A549 (cell line): ENCODE data around the gene ZNF219. TPM values are rescaled to one million over a fixed set of nuclear protein-coding genes. Genes with fewer than 3 reads are reported as not detected.

Experiments
- ATAC-seq, 2 experiments: fragments of 200-7000 bp in 1 of 2; fragments of >200 bp in 1 of 2; cut with Nextera tagmentation in 1 of 2; cut with Tn5 transposase in 1 of 2; 3 replicates each; pipeline versions ENCODE4 v1.8.0 to v1.9.1; 2018 to 2020; ENCODE audit warnings: mild to moderate bottlenecking in 1 of 2, moderate library complexity in 1 of 2
- CTCF ChIA-PET: fragments of 300-600 bp; sonication (Branson Sonifier 250); formaldehyde crosslinking; extraction: SDS; loops from one replicate; lab custom pipeline; 2021; ENCODE audit warnings: antibody characterized with exemption, inconsistent platforms; lab: Yijun Ruan, JAX
- POLR2A ChIA-PET: fragments of 350-600 bp; formaldehyde crosslinking; extraction: SDS; loops from one replicate; lab custom pipeline; 2021; ENCODE audit warnings: antibody characterized with exemption, inconsistent platforms; lab: Yijun Ruan, JAX
- DNase-seq, 2 experiments: peaks; one replicate each; pipeline versions ENCODE4 v3.0.0 to v3.0.0-alpha.2; 2011 to 2016; ENCODE audit warnings: low read depth in 1 of 2, low spot score in 1 of 2
- FAIRE-seq: peaks from 2 replicates; lab custom pipeline; 2011; peaks lifted over from hg19 to GRCh38; lab: Jason Lieb, UNC
- H3K27ac ChIP-seq, 2 experiments: fragments of >200 bp; sonication (Bioruptor Twin); formaldehyde crosslinking; 3 replicates each; pipeline ENCODE4 v1.5.1; 2016 to 2017
- H3K4me1 ChIP-seq: fragments of >200 bp; sonication (Bioruptor Twin); formaldehyde crosslinking; 3 replicates; pipeline ENCODE4 v1.6.1; 2016
- H3K4me2 ChIP-seq: fragments of >200 bp; sonication (Bioruptor Twin); formaldehyde crosslinking; 3 replicates; pipeline ENCODE4 v1.6.1; 2016
- H3K4me3 ChIP-seq: fragments of >200 bp; sonication (Bioruptor Twin); formaldehyde crosslinking; 3 replicates; pipeline ENCODE4 v1.5.1; 2016
- H3K9me3 ChIP-seq: fragments of >200 bp; sonication (Bioruptor Twin); formaldehyde crosslinking; 3 replicates; pipeline ENCODE4 v1.6.1; 2016
- CBX8 ChIP-seq: fragments of 200-600 bp; sonication (generic); IDR thresholded peaks from 2 replicates; pipeline ENCODE4 v1.6.1; 2016
- CHD4 ChIP-seq: fragments of 200-600 bp; sonication (generic); IDR thresholded peaks from 2 replicates; pipeline ENCODE4 v1.6.1; 2016; ENCODE audit warnings: antibody characterized with exemption, mild to moderate bottlenecking, borderline replicate concordance
- ESRRA ChIP-seq: fragments of 150-350 bp; IDR thresholded peaks from 2 replicates; pipeline ENCODE4 v1.6.1; 2014; ENCODE audit warnings: mild to moderate bottlenecking, low read length, borderline replicate concordance
- FOSL2 ChIP-seq, 2 experiments: fragments of 450-650 bp in 1 of 2; fragments of >200 bp in 1 of 2; sonication (Bioruptor Twin) in 1 of 2; formaldehyde crosslinking; IDR thresholded peaks; 2 replicates each; pipeline versions ENCODE4 v1.5.0 to v1.6.1; 2016 to 2020; ENCODE audit warnings: mild to moderate bottlenecking in 1 of 2, moderate library complexity in 1 of 2
- HEYL ChIP-seq: fragments of 250-450 bp; sonication (Bioruptor Pico); IDR thresholded peaks from 2 replicates; pipeline ENCODE4 v1.8.0; 2021; ENCODE audit warnings: mild to moderate bottlenecking, moderate library complexity
- JUN ChIP-seq, 2 experiments: fragments of >200 bp; sonication (Bioruptor Twin); formaldehyde crosslinking; IDR thresholded peaks; 2 replicates in 1 of 2; 3 replicates in 1 of 2; pipeline ENCODE4 v1.6.1; 2016 to 2017
- JUNB ChIP-seq: fragments of >200 bp; sonication (Bioruptor Twin); formaldehyde crosslinking; IDR thresholded peaks from 2 replicates; pipeline ENCODE4 v1.6.1; 2016
- MAZ ChIP-seq: fragments of 150-350 bp; IDR thresholded peaks from 2 replicates; pipeline ENCODE4 v1.6.1; 2014; ENCODE audit warnings: antibody characterized with exemption, low read depth, low read length, borderline replicate concordance
- MYC ChIP-seq: IDR thresholded peaks from 2 replicates; pipeline ENCODE4 v1.6.1; 2012; ENCODE audit warnings: mild to moderate bottlenecking, inconsistent platforms, low read length, improper control_type of control experiment, borderline replicate concordance
- NR3C1 ChIP-seq: fragments of >200 bp; sonication (Bioruptor Twin); formaldehyde crosslinking; IDR thresholded peaks from 3 replicates; pipeline ENCODE4 v1.6.1; 2017
- SMC3 ChIP-seq: fragments of >200 bp; sonication (Bioruptor Twin); formaldehyde crosslinking; IDR thresholded peaks from 3 replicates; pipeline ENCODE4 v1.6.1; 2018; ENCODE audit warnings: inconsistent platforms
- TFCP2L1 ChIP-seq: fragments of 250-450 bp; sonication (Bioruptor Pico); IDR thresholded peaks from 2 replicates; pipeline ENCODE4 v1.5.0; 2021; ENCODE audit warnings: mild to moderate bottlenecking
- TP53 ChIP-seq: fragments of 250-450 bp; sonication (Bioruptor Pico); IDR thresholded peaks from 2 replicates; pipeline ENCODE4 v1.5.0; 2021; ENCODE audit warnings: mild to moderate bottlenecking, moderate library complexity
- ZC3H11A ChIP-seq: fragments of 450-650 bp; IDR thresholded peaks from 2 replicates; pipeline ENCODE4 v1.6.1; 2014; ENCODE audit warnings: antibody characterized with exemption, mild to moderate bottlenecking
- ZNF302 ChIP-seq: fragments of 250-450 bp; sonication (Bioruptor Pico); IDR thresholded peaks from 2 replicates; pipeline ENCODE4 v1.9.0; 2021; ENCODE audit warnings: inconsistent platforms, mild to moderate bottlenecking, moderate library complexity
- ZSCAN20 ChIP-seq: fragments of 250-450 bp; sonication (Bioruptor Pico); IDR thresholded peaks from 2 replicates; pipeline ENCODE4 v1.8.0; 2022; ENCODE audit warnings: mild to moderate bottlenecking, moderate library complexity
- WGBS: methylation state at CpG from one replicate; pipeline ENCODE4 v1.1.6; 2017; ENCODE audit errors: missing lambda C conversion rate; 5-methylcytosine and 5-hydroxymethylcytosine counted together
- polyA plus RNA-seq, 4 experiments: library from polyadenylated mRNA; depleted of rRNA in 3 of 4; stranded (reverse); fragments of >200 nt; fragmentation: RNase III in 1 of 4; extraction: RNeasy Plus Mini Kit Qiagen cat#74134 plus additional on column Dnase treatment in 1 of 4; gene quantifications; 2 replicates in 3 of 4; 3 replicates in 1 of 4; pipeline ENCODE4 v1.2.3, GENCODE V29; 2011 to 2017
- TF ChIP-seq, protein P1 (sequence below): fragments of 200-600 bp; sonication (generic); IDR thresholded peaks from 2 replicates; pipeline ENCODE4 v1.6.1; 2016; ENCODE audit warnings: antibody characterized with exemption, mild to moderate bottlenecking, moderate library complexity
- TF ChIP-seq, protein P2 (sequence below): fragments of >200 bp; sonication (Bioruptor Twin); formaldehyde crosslinking; IDR thresholded peaks from 3 replicates; pipeline ENCODE4 v1.6.1; 2016
- TF ChIP-seq, protein P3 (sequence below): fragments of >200 bp; sonication (Bioruptor Twin); formaldehyde crosslinking; IDR thresholded peaks from 3 replicates; pipeline ENCODE4 v1.5.1; 2016

ZNF219 gene
- polyA plus RNA-seq, 2 of the 4 experiments (the other 2 are of a cell fraction), result 17.3 to 31.0 TPM

DNA sequence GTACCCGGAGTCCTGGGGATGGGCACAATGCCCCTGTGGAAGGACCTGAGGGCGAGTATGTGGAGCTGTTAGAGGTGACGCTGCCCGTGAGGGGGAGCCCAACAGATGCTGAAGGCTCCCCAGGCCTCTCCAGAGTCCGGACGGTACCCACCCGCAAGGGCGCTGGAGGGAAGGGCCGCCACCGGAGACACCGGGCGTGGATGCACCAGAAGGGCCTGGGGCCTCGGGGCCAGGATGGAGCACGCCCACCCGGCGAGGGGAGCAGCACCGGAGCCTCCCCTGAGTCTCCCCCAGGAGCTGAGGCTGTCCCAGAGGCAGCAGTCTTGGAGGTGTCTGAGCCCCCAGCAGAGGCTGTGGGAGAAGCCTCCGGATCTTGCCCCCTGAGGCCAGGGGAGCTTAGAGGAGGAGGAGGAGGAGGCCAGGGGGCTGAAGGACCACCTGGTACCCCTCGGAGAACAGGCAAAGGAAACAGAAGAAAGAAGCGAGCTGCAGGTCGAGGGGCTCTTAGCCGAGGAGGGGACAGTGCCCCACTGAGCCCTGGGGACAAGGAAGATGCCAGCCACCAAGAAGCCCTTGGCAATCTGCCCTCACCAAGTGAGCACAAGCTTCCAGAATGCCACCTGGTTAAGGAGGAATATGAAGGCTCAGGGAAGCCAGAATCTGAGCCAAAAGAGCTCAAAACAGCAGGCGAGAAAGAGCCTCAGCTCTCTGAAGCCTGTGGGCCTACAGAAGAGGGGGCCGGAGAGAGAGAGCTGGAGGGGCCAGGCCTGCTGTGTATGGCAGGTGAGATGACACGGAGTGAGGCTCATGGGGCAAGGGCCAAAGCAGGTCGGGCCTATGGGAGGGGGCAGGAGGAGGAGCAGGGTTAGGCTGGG lies 23.8 kb downstream of the ZNF219 start (continued):
- TF ChIP-seq, protein P1, sequence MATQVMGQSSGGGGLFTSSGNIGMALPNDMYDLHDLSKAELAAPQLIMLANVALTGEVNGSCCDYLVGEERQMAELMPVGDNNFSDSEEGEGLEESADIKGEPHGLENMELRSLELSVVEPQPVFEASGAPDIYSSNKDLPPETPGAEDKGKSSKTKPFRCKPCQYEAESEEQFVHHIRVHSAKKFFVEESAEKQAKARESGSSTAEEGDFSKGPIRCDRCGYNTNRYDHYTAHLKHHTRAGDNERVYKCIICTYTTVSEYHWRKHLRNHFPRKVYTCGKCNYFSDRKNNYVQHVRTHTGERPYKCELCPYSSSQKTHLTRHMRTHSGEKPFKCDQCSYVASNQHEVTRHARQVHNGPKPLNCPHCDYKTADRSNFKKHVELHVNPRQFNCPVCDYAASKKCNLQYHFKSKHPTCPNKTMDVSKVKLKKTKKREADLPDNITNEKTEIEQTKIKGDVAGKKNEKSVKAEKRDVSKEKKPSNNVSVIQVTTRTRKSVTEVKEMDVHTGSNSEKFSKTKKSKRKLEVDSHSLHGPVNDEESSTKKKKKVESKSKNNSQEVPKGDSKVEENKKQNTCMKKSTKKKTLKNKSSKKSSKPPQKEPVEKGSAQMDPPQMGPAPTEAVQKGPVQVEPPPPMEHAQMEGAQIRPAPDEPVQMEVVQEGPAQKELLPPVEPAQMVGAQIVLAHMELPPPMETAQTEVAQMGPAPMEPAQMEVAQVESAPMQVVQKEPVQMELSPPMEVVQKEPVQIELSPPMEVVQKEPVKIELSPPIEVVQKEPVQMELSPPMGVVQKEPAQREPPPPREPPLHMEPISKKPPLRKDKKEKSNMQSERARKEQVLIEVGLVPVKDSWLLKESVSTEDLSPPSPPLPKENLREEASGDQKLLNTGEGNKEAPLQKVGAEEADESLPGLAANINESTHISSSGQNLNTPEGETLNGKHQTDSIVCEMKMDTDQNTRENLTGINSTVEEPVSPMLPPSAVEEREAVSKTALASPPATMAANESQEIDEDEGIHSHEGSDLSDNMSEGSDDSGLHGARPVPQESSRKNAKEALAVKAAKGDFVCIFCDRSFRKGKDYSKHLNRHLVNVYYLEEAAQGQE, result no peak
- TF ChIP-seq CHD4, result no peak
- TF ChIP-seq ZC3H11A, result no peak
- no peak for TF ChIP-seq HEYL
- TF ChIP-seq, all 56 proteins: peak for 0

DNA sequence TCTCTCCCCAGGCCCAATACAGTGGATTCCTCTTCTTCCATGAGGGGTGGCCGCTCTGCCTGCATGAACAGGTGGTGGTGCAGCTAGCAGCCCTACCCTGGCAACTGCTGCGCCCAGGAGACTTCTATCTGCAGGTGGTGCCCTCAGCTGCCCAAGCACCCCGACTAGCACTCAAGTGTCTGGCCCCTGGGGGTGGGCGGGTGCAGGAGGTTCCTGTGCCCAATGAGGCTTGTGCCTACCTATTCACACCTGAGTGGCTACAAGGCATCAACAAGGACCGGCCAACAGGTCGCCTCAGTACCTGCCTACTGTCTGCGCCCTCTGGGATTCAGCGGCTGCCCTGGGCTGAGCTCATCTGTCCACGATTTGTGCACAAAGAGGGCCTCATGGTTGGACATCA lies 24.5 kb downstream of the ZNF219 start:
- no peak overlapping the region for H3K4me3 ChIP-seq
- no peak overlapping the region for H3K4me2 ChIP-seq
- peaks cover 18% of the 10 kb centered on the region for H3K4me1 ChIP-seq
- ChIA-PET CTCF (interaction anchor here (1.3 to 15.5 kb wide), 3 partner anchors 18 to 77 kb away, joined by 4 to 369 read pairs (median 100); partner anchors contain the start of genes TMEM253 and ZNF219), POLR2A (no interaction called here)
- no peak for ATAC-seq
- no peak for TF ChIP-seq NR3C1
- TF ChIP-seq CBX8, result no peak
- no peak for TF ChIP-seq ZC3H11A
- no peak for TF ChIP-seq ZSCAN20 (CRISPR knock-in tag)
- TF ChIP-seq MAZ, result no peak
- TF ChIP-seq, protein P2, sequence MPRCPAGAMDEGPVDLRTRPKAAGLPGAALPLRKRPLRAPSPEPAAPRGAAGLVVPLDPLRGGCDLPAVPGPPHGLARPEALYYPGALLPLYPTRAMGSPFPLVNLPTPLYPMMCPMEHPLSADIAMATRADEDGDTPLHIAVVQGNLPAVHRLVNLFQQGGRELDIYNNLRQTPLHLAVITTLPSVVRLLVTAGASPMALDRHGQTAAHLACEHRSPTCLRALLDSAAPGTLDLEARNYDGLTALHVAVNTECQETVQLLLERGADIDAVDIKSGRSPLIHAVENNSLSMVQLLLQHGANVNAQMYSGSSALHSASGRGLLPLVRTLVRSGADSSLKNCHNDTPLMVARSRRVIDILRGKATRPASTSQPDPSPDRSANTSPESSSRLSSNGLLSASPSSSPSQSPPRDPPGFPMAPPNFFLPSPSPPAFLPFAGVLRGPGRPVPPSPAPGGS, result no peak
- TF ChIP-seq, protein P3, sequence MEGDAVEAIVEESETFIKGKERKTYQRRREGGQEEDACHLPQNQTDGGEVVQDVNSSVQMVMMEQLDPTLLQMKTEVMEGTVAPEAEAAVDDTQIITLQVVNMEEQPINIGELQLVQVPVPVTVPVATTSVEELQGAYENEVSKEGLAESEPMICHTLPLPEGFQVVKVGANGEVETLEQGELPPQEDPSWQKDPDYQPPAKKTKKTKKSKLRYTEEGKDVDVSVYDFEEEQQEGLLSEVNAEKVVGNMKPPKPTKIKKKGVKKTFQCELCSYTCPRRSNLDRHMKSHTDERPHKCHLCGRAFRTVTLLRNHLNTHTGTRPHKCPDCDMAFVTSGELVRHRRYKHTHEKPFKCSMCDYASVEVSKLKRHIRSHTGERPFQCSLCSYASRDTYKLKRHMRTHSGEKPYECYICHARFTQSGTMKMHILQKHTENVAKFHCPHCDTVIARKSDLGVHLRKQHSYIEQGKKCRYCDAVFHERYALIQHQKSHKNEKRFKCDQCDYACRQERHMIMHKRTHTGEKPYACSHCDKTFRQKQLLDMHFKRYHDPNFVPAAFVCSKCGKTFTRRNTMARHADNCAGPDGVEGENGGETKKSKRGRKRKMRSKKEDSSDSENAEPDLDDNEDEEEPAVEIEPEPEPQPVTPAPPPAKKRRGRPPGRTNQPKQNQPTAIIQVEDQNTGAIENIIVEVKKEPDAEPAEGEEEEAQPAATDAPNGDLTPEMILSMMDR, result no peak
- TF ChIP-seq ZNF302 (CRISPR knock-in tag), result no peak
- no peak for TF ChIP-seq SMC3
- no peak for TF ChIP-seq JUN (IDR thresholded peaks at IDR 0.05)
- no peak for TF ChIP-seq MYC
- no peak for TF ChIP-seq JUNB
- TF ChIP-seq TFCP2L1 (CRISPR knock-in tag), result no peak
- TF ChIP-seq ESRRA, result no peak
- TF ChIP-seq FOSL2 (IDR thresholded peaks at IDR 0.05), result no peak
- TF ChIP-seq FOSL2 (CRISPR knock-in tag; IDR thresholded peaks at IDR 0.05), result no peak
- no peak for TF ChIP-seq TP53
- FAIRE-seq, result no peak
- H3K9me3 ChIP-seq, result no peaks in the 10 kb centered on the region
- H3K27ac ChIP-seq, result no peak overlapping the region
- 85% methylated on average over 5 of the region's 9 CpGs for WGBS
- DNase-seq, result no peak
